ENCODE results near the gene SMPDL3A.

DNA sequence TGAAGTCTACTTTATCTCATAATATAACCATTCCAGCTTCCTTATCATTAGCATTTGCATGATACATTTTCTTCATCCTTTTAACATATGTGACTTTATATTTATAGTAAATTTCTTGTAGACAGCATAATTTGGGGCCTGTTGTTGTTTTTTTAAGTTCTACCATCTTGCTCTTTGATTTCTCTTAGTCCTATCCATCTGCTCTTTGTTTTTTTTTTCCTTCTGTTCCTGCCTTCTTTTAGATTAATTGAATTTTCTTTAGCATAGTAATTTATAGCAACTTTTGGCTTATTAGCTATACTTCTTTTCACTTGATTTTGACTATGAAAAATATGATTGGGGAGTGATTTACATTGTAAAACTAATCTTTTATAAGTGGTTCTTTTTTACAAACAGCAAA lies 28.7 kb upstream of the SMPDL3A start:
- no peak for TF ChIP-seq POLR2A (IDR thresholded peaks at IDR 0.05; ENCODE audit: low read depth, low read length)
- no peak for TF ChIP-seq POLR2AphosphoS5 (IDR thresholded peaks at IDR 0.05; ENCODE audit: insufficient read depth, low read depth, low read length)
- TF ChIP-seq CTCF (IDR thresholded peaks at IDR 0.05; ENCODE audit: extremely low read depth in 1 of 2, insufficient read depth in 1 of 2, low read depth in 1 of 2, low read length in 2 of 2): no peak

Measured in endothelial cell of umbilical vein (primary cell).